H9 (cell line): ENCODE measurements around the gene FAM136A. TPM values are rescaled to one million over a fixed set of nuclear protein-coding genes. Genes with fewer than 3 reads are reported as not detected.
"Not testable (repeated sequence)": the region's sequence is repeated elsewhere in the genome, so short reads cannot be mapped to it uniquely, and the experiment has no call there.

Source experiments
- DNase-seq: peaks from one replicate; pipeline ENCODE4 v3.0.0-alpha.2; 2017
- H2AFZ ChIP-seq: one replicate; pipeline ENCODE4 v1.6.1; 2013; ENCODE audit warnings: mild to moderate bottlenecking, low read length, control low read depth, moderate library complexity
- H2AK5ac ChIP-seq: 2 replicates; pipeline ENCODE4 v1.6.1; 2013; ENCODE audit warnings: low read length, control low read depth, mixed read lengths; ENCODE audit not compliant: insufficient read length
- H2BK120ac ChIP-seq: one replicate; pipeline ENCODE4 v1.6.1; 2013; ENCODE audit warnings: low read depth, mild to moderate bottlenecking, low read length, control low read depth, inconsistent platforms; ENCODE audit not compliant: poor library complexity, severe bottlenecking
- H2BK12ac ChIP-seq: 2 replicates; pipeline ENCODE4 v1.6.1; 2013; ENCODE audit warnings: low read length, control low read depth, mixed read lengths, low read depth; ENCODE audit not compliant: insufficient read length
- H2BK15ac ChIP-seq: 2 replicates; pipeline ENCODE4 v1.6.1; 2013; ENCODE audit warnings: low read depth, low read length, control low read depth
- H2BK20ac ChIP-seq: one replicate; pipeline ENCODE4 v1.6.1; 2013; ENCODE audit warnings: low read depth, mild to moderate bottlenecking, low read length, control low read depth, inconsistent platforms; ENCODE audit not compliant: poor library complexity, severe bottlenecking
- H2BK5ac ChIP-seq: 2 replicates; pipeline ENCODE4 v1.6.1; 2013; ENCODE audit warnings: low read length, control low read depth, mixed read lengths; ENCODE audit not compliant: insufficient read length
- H3K14ac ChIP-seq: 2 replicates; pipeline ENCODE4 v1.6.1; 2013; ENCODE audit warnings: low read length, control low read depth; ENCODE audit not compliant: insufficient read depth
- H3K18ac ChIP-seq: 2 replicates; pipeline ENCODE4 v1.6.1; 2013; ENCODE audit warnings: low read depth, mild to moderate bottlenecking, mixed read lengths, low read length, control low read depth; ENCODE audit not compliant: insufficient read length
- H3K23ac ChIP-seq: 2 replicates; pipeline ENCODE4 v1.6.1; 2013; ENCODE audit warnings: low read length, control low read depth, mixed read lengths, low read depth; ENCODE audit not compliant: insufficient read length
- H3K23me2 ChIP-seq: 2 replicates; pipeline ENCODE4 v1.6.1; 2013; ENCODE audit warnings: low read depth, mild to moderate bottlenecking, mixed read lengths, low read length, control low read depth; ENCODE audit not compliant: insufficient read length, poor library complexity, severe bottlenecking
- H3K27ac ChIP-seq: 2 replicates; pipeline ENCODE4 v1.5.1; 2013; ENCODE audit warnings: low read length, control low read depth, mixed read lengths, low read depth; ENCODE audit not compliant: insufficient read length
- H3K27me3 ChIP-seq: 2 replicates; pipeline ENCODE4 v1.6.1; 2013; ENCODE audit warnings: low read length, control low read depth, inconsistent platforms; ENCODE audit not compliant: insufficient read depth
- H3K4ac ChIP-seq: 2 replicates; pipeline ENCODE4 v1.6.1; 2013; ENCODE audit warnings: low read depth, mild to moderate bottlenecking, control low read depth, inconsistent platforms, low read length, moderate library complexity
- H3K4me1 ChIP-seq: 2 replicates; pipeline ENCODE4 v1.6.1; 2013; ENCODE audit warnings: low read length, control low read depth, inconsistent platforms; ENCODE audit not compliant: insufficient read depth
- H3K4me2 ChIP-seq: 2 replicates; pipeline ENCODE4 v1.6.1; 2013; ENCODE audit warnings: low read length, control low read depth, mixed read lengths; ENCODE audit not compliant: insufficient read length, insufficient read depth
- H3K56ac ChIP-seq: 2 replicates; pipeline ENCODE4 v1.6.1; 2013; ENCODE audit warnings: low read depth, mild to moderate bottlenecking, mixed read lengths, low read length, control low read depth; ENCODE audit not compliant: insufficient read length
- H3K79me1 ChIP-seq: 2 replicates; pipeline ENCODE4 v1.6.1; 2013; ENCODE audit warnings: low read depth, mild to moderate bottlenecking, moderate library complexity, low read length, control low read depth, inconsistent platforms; ENCODE audit not compliant: insufficient read depth, poor library complexity, severe bottlenecking
- H3K79me2 ChIP-seq: 2 replicates; pipeline ENCODE4 v1.6.1; 2013; ENCODE audit warnings: low read length, control low read depth, inconsistent platforms; ENCODE audit not compliant: insufficient read depth
- H3K9ac ChIP-seq: 2 replicates; pipeline ENCODE4 v1.6.1; 2013; ENCODE audit warnings: low read length, control low read depth, mixed read lengths; ENCODE audit not compliant: insufficient read length; ENCODE audit errors: extremely low read depth
- H3K9me3 ChIP-seq: one replicate; pipeline ENCODE4 v1.6.1; 2013; ENCODE audit warnings: low read depth, low read length, inconsistent platforms; ENCODE audit not compliant: control insufficient read depth
- H3T11ph ChIP-seq: one replicate; pipeline ENCODE4 v1.6.1; 2013; ENCODE audit warnings: mild to moderate bottlenecking, low read length, control low read depth, inconsistent platforms
- H4K20me1 ChIP-seq: one replicate; pipeline ENCODE4 v1.6.1; 2013; ENCODE audit not compliant: control insufficient read depth, insufficient read length, insufficient read depth
- H4K5ac ChIP-seq: 2 replicates; pipeline ENCODE4 v1.6.1; 2013; ENCODE audit warnings: low read depth, mild to moderate bottlenecking, mixed read lengths, low read length, control low read depth; ENCODE audit not compliant: insufficient read length
- H4K8ac ChIP-seq: replicated peaks from 2 replicates; pipeline ENCODE4 v1.6.1; 2013; ENCODE audit warnings: low read length, control low read depth, mixed read lengths, low read depth; ENCODE audit not compliant: insufficient read length
- H4K91ac ChIP-seq: 2 replicates; pipeline ENCODE4 v1.6.1; 2013; ENCODE audit warnings: low read depth, mild to moderate bottlenecking, moderate library complexity, mixed read lengths, low read length, control low read depth; ENCODE audit not compliant: insufficient read length
- H3K27ac Mint-ChIP-seq, 3 experiments: 2 replicates in 2 of 3; 3 replicates in 1 of 3; pipeline ENCODE4 v1.8.0; 2020 to 2021; ENCODE audit warnings: mixed read lengths in 3 of 3, mild to moderate bottlenecking in 1 of 3, moderate library complexity in 1 of 3
- H3K27me3 Mint-ChIP-seq: 2 replicates; pipeline ENCODE4 v1.8.0; 2021; ENCODE audit warnings: low read depth, mild to moderate bottlenecking, moderate library complexity, mixed read lengths
- H3K36me3 Mint-ChIP-seq, 3 experiments: 2 replicates in 2 of 3; 3 replicates in 1 of 3; pipeline ENCODE4 v1.8.0; 2020 to 2021; ENCODE audit warnings: low read depth in 3 of 3, mixed read lengths in 3 of 3; ENCODE audit not compliant: insufficient read depth in 1 of 3
- H3K4me1 Mint-ChIP-seq, 2 experiments: 2 replicates each; pipeline ENCODE4 v1.8.0; 2020; ENCODE audit warnings: mixed read lengths in 2 of 2
- H3K4me3 Mint-ChIP-seq, 2 experiments: 2 replicates in 1 of 2; 3 replicates in 1 of 2; pipeline ENCODE4 v1.8.0; 2020 to 2021; ENCODE audit warnings: mild to moderate bottlenecking in 2 of 2, mixed read lengths in 2 of 2, moderate library complexity in 1 of 2
- H3K9me3 Mint-ChIP-seq, 2 experiments: 2 replicates in 1 of 2; 3 replicates in 1 of 2; pipeline ENCODE4 v1.8.0; 2020; ENCODE audit warnings: mild to moderate bottlenecking in 2 of 2, mixed read lengths in 2 of 2, moderate library complexity in 1 of 2
- CTCF ChIP-seq: fragments of 200-600 bp; sonication (generic); conservative IDR thresholded peaks from 3 replicates; pipeline ENCODE4 v1.8.0; 2021; ENCODE audit warnings: antibody characterized with exemption, mild to moderate bottlenecking
- WGBS: extraction: QIAGEN DNeasy Blood & Tissue Kit; methylation state at CpG from one replicate; pipeline ENCODE4 v1.1.7; 2013; ENCODE audit warnings: missing lambda C conversion rate, low lambda C conversion rate, mixed read lengths; ENCODE audit not compliant: insufficient read length; ENCODE audit errors: extremely low coverage; 5-methylcytosine and 5-hydroxymethylcytosine counted together
- total RNA-seq: library from RNA; stranded (reverse); gene quantifications from 2 replicates; pipeline ENCODE4 v1.2.1, GENCODE V29; 2021

The FAM136A gene
- total RNA-seq, 1 experiment from 2014 or later: 118 TPM

- H3K4me1 Mint-ChIP-seq: peaks cover 17 to 24% of the 10 kb centered on the region in 2 experiments
- Histone ChIP-seq H3K4ac (no peak overlapping the region), H2BK5ac (no peak overlapping the region), H4K91ac (no peak overlapping the region), H3K9ac (no peak overlapping the region), H3K56ac (no peak overlapping the region), H4K20me1 (no peaks in the 10 kb centered on the region), H2AK5ac (no peak overlapping the region), H3K4me2 (no peak overlapping the region), H2AFZ (no peak overlapping the region), H2BK12ac (no peak overlapping the region), H2BK120ac (no peak overlapping the region), H4K5ac (no peak overlapping the region), H4K8ac (no peak overlapping the region), H3K27me3 (no peaks in the 10 kb centered on the region), H2BK20ac (no peak overlapping the region), H3K9me3 (no peaks in the 10 kb centered on the region), H3T11ph (no peak overlapping the region), H3K14ac (no peak overlapping the region), H3K23ac (no peak overlapping the region), H3K79me2 (peaks cover 2% of the 10 kb centered on the region; the same call in 1 of the 2 replicates), H2BK15ac (no peak overlapping the region), H3K27ac (no peak overlapping the region), H3K4me1 (peaks cover 5% of the 10 kb centered on the region; the same call in 1 of the 2 replicates), H3K23me2 (peaks cover 5% of the 10 kb centered on the region), H3K18ac (no peak overlapping the region), H3K79me1 (peaks cover 3% of the 10 kb centered on the region)
- H3K36me3 Mint-ChIP-seq: peaks cover 21 to 36% (median 28%) of the 10 kb centered on the region in 3 experiments
- H3K4me3 Mint-ChIP-seq: no peak overlapping the region
- H3K27me3 Mint-ChIP-seq: no peaks in the 10 kb centered on the region
- TF ChIP-seq CTCF: no peak
- DNase-seq: no peak
- H3K9me3 Mint-ChIP-seq: peaks cover 9 to 14% of the 10 kb centered on the region in 2 experiments
- no CpG with 5 or more reads among the region's 3 CpGs for WGBS
- no peak overlapping the region for H3K27ac Mint-ChIP-seq
Measured at GRCh38 chr2:70303186-70303585, 1.3 kb upstream of the FAM136A start.

DNA sequence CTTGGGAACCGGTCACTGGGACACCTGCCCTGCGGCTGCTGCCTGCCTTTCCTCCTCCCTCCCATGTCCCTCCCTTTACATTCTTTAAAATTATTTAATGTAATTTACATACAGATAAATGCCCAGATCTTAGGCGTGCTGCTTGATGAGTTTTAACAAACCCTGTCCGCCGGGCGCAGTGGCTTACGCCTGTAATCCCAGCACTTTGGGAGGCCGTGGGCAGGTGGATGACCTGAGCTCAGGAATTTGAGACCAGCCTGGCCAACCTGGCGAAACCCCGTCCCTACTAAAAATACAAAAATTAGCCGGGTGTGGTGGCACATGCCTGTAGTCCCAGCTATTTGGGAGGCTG lies 304 bp upstream of the FAM136A start:
- not testable (repeated sequence) for H3K79me2 ChIP-seq, H2BK20ac ChIP-seq, H2BK5ac ChIP-seq, H3K4ac ChIP-seq, H3K9ac ChIP-seq, H2AK5ac ChIP-seq, H3K23me2 ChIP-seq, H3K27ac ChIP-seq, H3K4me1 ChIP-seq, H3K27me3 Mint-ChIP-seq, H4K8ac ChIP-seq, H3K79me1 ChIP-seq, H3K27ac Mint-ChIP-seq, H2BK120ac ChIP-seq, H3T11ph ChIP-seq, DNase-seq, H3K18ac ChIP-seq, H3K23ac ChIP-seq, H2BK12ac ChIP-seq, H3K27me3 ChIP-seq, H4K5ac ChIP-seq, H3K14ac ChIP-seq, H3K56ac ChIP-seq, H2BK15ac ChIP-seq, H4K20me1 ChIP-seq, H2AFZ ChIP-seq, H3K4me2 ChIP-seq, H3K9me3 ChIP-seq, H4K91ac ChIP-seq
- Mint-ChIP-seq H3K4me1 (peaks cover 17 to 24% of the 10 kb centered on the region in 2 experiments), H3K4me3 (peak overlapping the region; percentile 92 to 93; a peak in 4 of 5 replicates), H3K36me3 (peaks cover 26 to 45% (median 38%) of the 10 kb centered on the region in 3 experiments), H3K9me3 (peaks cover 9 to 14% of the 10 kb centered on the region in 2 experiments)
- WGBS: no CpG with 5 or more reads among the region's 11 CpGs
